Retinal pigment epithelial cell (primary cell): ENCODE data around the gene TECTA.
"Not testable (repeated sequence)": the region's sequence is repeated elsewhere in the genome, so short reads cannot be mapped to it uniquely, and the experiment has no call there.

Source experiments
- DNase-seq: peaks from one replicate; pipeline ENCODE4 v3.0.0-alpha.2; 2010; ENCODE audit warnings: low read depth
- H3K4me3 ChIP-seq: 2 replicates; pipeline ENCODE4 v1.5.1; 2011; ENCODE audit warnings: mild to moderate bottlenecking, low read length, control low read depth, moderate library complexity
- CTCF ChIP-seq: conservative IDR thresholded peaks from 2 replicates; pipeline ENCODE4 v1.5.1; 2011; ENCODE audit warnings: low read depth, low read length, control low read depth, inconsistent platforms

Gene TECTA

GRCh38 chr11:121237686-121238658 lies 136.9 kb downstream of the TECTA start:
- DNase-seq = no peak
- H3K4me3 ChIP-seq = no peak overlapping the region
- TF ChIP-seq CTCF = no peak

- no peak overlapping the region for H3K4me3 ChIP-seq
- DNase-seq = no peak
- no peak for TF ChIP-seq CTCF
Measured at GRCh38 chr11:121238956-121239355, 137.9 kb downstream of the TECTA start.

- H3K4me3 ChIP-seq, DNase-seq: not testable (repeated sequence)
Measured at GRCh38 chr11:121240001-121240400, 139.0 kb downstream of the TECTA start.

- no peak overlapping the region for H3K4me3 ChIP-seq
- DNase-seq = no peak
- no peak for TF ChIP-seq CTCF
Measured at GRCh38 chr11:121240650-121241303, 139.7 kb downstream of the TECTA start.
